ENCODE data around the gene TNS4. TPM values are rescaled to one million over a fixed set of nuclear protein-coding genes. Genes with fewer than 3 reads are reported as not detected.

The TNS4 gene
- total and polyA plus RNA-seq, 2 experiments from 2014 or later = 0.20 TPM; not detected in 1

- Histone ChIP-seq H3K4me2 (ENCODE audit: unreplicated experiment) (peak overlapping the region; percentile 98), H3K9ac (peak overlapping the region; percentile 99), H3K79me2 (ENCODE audit: insufficient read depth) (peaks cover 82% of the 10 kb centered on the region), H3K27ac (peak overlapping the region; percentile 89), H3K4me1 (ENCODE audit: insufficient read depth) (peaks cover 72% of the 10 kb centered on the region), H3K27me3 (replicated peaks; ENCODE audit: insufficient read depth) (no peaks in the 10 kb centered on the region), H3K4me3 (peak overlapping the region; percentile 97), H3K9me2 (ENCODE audit: insufficient read depth) (no peaks in the 10 kb centered on the region), H3K9me3 (ENCODE audit: low read depth) (no peaks in the 10 kb centered on the region), H4K20me1 (ENCODE audit: insufficient read depth) (no peaks in the 10 kb centered on the region), H3K36me3 (ENCODE audit: low read depth) (no peaks in the 10 kb centered on the region), H3F3A (ENCODE audit: insufficient read depth) (peaks cover 81% of the 10 kb centered on the region), H2AFZ (no peak overlapping the region)
- 31 to 33% methylated on average over 8 of the region's 8 CpGs for WGBS, 2 experiments (ENCODE audit: low coverage in 1 of 2, low lambda C conversion rate in 2 of 2, missing lambda C conversion rate in 2 of 2)
- TF ChIP-seq EZH2phosphoT487 (IDR thresholded peaks at IDR 0.05; ENCODE audit: insufficient read depth, low read depth) = no peak
- no peak for TF ChIP-seq EZH2 (IDR thresholded peaks at IDR 0.05; ENCODE audit: insufficient read depth, poor library complexity, severe bottlenecking)
- DNase-seq = no peak
- in situ Hi-C loops (cut with MboI) = no loop called here
Observed at GRCh38 chr17:40447148-40447644, 54.2 kb downstream of the TNS4 start.

GRCh38 chr17:40445751-40446468, 55.5 kb downstream of the TNS4 start:
- Histone ChIP-seq H3K27ac (peak overlapping the region; percentile 86), H2AFZ (0 out of 2 replicates have a peak overlapping the region, but pooled peaks have one; percentile 1), H3F3A (ENCODE audit: insufficient read depth) (peaks cover 70% of the 10 kb centered on the region), H4K20me1 (ENCODE audit: insufficient read depth) (no peaks in the 10 kb centered on the region), H3K4me2 (ENCODE audit: unreplicated experiment) (peak overlapping the region; percentile 98), H3K9me2 (ENCODE audit: insufficient read depth) (no peaks in the 10 kb centered on the region), H3K27me3 (replicated peaks; ENCODE audit: insufficient read depth) (no peaks in the 10 kb centered on the region), H3K4me3 (peak overlapping the region; percentile 97), H3K79me2 (ENCODE audit: insufficient read depth) (peaks cover 73% of the 10 kb centered on the region), H3K9ac (peak overlapping the region; percentile 99), H3K9me3 (ENCODE audit: low read depth) (no peaks in the 10 kb centered on the region), H3K4me1 (ENCODE audit: insufficient read depth) (peaks cover 59% of the 10 kb centered on the region), H3K36me3 (ENCODE audit: low read depth) (no peaks in the 10 kb centered on the region)
- TF ChIP-seq EZH2phosphoT487 (IDR thresholded peaks at IDR 0.05; ENCODE audit: insufficient read depth, low read depth) = no peak
- TF ChIP-seq EZH2 (IDR thresholded peaks at IDR 0.05; ENCODE audit: insufficient read depth, poor library complexity, severe bottlenecking) = no peak
- in situ Hi-C loops (cut with MboI) = no loop called here
- 57 to 58% methylated on average over 11 of the region's 11 CpGs for WGBS, 2 experiments (ENCODE audit: low coverage in 1 of 2, low lambda C conversion rate in 2 of 2, missing lambda C conversion rate in 2 of 2)
- DNase-seq = peak; percentile 68

DNA sequence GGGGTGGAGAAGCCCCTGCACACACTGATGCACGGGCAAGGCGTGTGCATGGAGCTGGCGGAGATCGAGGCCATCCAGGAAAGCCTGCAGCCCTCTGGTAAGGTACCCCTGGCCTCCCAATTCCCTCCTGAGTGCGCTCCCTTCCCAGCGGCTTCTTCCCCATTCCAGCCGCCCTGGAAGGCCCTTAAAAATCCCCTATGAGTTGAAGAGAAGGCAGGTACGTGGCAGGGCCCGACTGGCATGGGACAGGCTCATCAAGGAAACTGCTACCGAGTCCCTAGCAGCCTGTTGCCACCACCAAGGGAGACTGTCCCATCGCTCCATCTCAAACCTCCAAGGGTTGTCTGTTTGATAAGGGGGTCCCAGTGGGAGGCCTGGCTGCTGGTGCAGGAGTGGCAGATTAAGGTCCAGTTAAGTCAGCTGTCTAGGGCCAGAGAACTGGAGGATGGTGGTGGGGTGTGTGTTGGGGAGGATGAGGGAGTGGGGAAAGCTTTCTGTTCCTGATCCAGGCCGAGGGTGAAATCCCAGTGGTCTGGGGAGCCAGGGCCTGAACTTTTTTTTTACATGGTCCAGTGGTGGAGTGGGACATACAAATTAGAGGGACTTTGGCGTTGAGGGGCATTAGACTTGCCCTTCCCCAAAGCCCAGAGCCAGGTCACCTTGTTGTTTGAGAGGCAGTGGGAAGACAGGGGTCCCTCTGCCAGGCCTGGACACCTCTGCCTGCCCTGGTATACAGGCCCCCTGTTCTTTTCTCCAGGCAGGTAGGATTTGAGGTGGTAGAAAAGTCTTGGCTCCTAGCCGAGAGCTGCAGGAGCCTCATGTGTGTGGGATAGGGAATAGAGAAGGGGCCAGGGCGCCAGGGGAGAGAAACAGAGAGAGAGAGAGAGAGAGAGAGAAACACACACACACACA, 57.2 kb downstream of the TNS4 start:
- H3K9me2 ChIP-seq (ENCODE audit: insufficient read depth) = no peaks in the 10 kb centered on the region
- H3K36me3 ChIP-seq (ENCODE audit: low read depth) = no peaks in the 10 kb centered on the region
- peaks cover 56% of the 10 kb centered on the region for H3K79me2 ChIP-seq (ENCODE audit: insufficient read depth)
- no peaks in the 10 kb centered on the region for H3K27me3 ChIP-seq (replicated peaks; ENCODE audit: insufficient read depth)
- no peak overlapping the region for H2AFZ ChIP-seq
- WGBS, 2 experiments (ENCODE audit: low coverage in 1 of 2, low lambda C conversion rate in 2 of 2, missing lambda C conversion rate in 2 of 2) = 5 to 8% methylated on average over 15 of the region's 15 CpGs
- peak overlapping the region; percentile 99 for H3K9ac ChIP-seq
- peak overlapping the region; percentile 86 for H3K27ac ChIP-seq
- no peaks in the 10 kb centered on the region for H3K9me3 ChIP-seq (ENCODE audit: low read depth)
- peaks cover 43% of the 10 kb centered on the region for H3K4me1 ChIP-seq (ENCODE audit: insufficient read depth)
- peak overlapping the region; percentile 98 for H3K4me2 ChIP-seq (ENCODE audit: unreplicated experiment)
- no peaks in the 10 kb centered on the region for H4K20me1 ChIP-seq (ENCODE audit: insufficient read depth)
- peak overlapping the region; percentile 97 for H3K4me3 ChIP-seq
- peaks cover 55% of the 10 kb centered on the region for H3F3A ChIP-seq (ENCODE audit: insufficient read depth)
- no peak for TF ChIP-seq EZH2phosphoT487 (IDR thresholded peaks at IDR 0.05; ENCODE audit: insufficient read depth, low read depth)
- no peak for TF ChIP-seq EZH2 (IDR thresholded peaks at IDR 0.05; ENCODE audit: insufficient read depth, poor library complexity, severe bottlenecking)
- peak; percentile 32 for DNase-seq
- in situ Hi-C loops (cut with MboI) = no loop called here

Data from GM23248 (cell line).